ENCODE data around the gene GRIP2. TPM values are rescaled to one million over a fixed set of nuclear protein-coding genes. Genes with fewer than 3 reads are reported as not detected.

The GRIP2 gene
- polyA plus RNA-seq, 1 donor from 2014 or later, result 8.6 TPM

- H3K27ac ChIP-seq (ENCODE audit: low read length), result no peak overlapping the region
- H3K4me3 ChIP-seq (ENCODE audit: low read length), result no peak overlapping the region
- H3F3A ChIP-seq (ENCODE audit: insufficient read depth, low read length, poor library complexity, severe bottlenecking), result no peaks in the 10 kb centered on the region
- no peaks in the 10 kb centered on the region for H4K20me1 ChIP-seq (ENCODE audit: insufficient read depth)
- no peak overlapping the region for H2AFZ ChIP-seq (ENCODE audit: low read depth, low read length)
- TF ChIP-seq SMC3 (conservative IDR thresholded peaks at IDR 0.05; ENCODE audit: poor library complexity), result no peak
- TF ChIP-seq REST (IDR thresholded peaks at IDR 0.05; ENCODE audit: borderline replicate concordance), result no peak
- H3K27me3 ChIP-seq (ENCODE audit: insufficient read depth, low read depth, low read length), result no peaks in the 10 kb centered on the region
- H3K79me2 ChIP-seq (replicated peaks; ENCODE audit: insufficient read depth, low read length), result no peaks in the 10 kb centered on the region
- H3K36me3 ChIP-seq (ENCODE audit: insufficient read depth, low read length), result peaks cover 14% of the 10 kb centered on the region
- no peaks in the 10 kb centered on the region for H3K9me2 ChIP-seq (ENCODE audit: insufficient read depth, low read length)
- H3K4me2 ChIP-seq (ENCODE audit: low read length), result no peak overlapping the region
- no peaks in the 10 kb centered on the region for H3K9me3 ChIP-seq (ENCODE audit: low read length)
- H3K9ac ChIP-seq (ENCODE audit: low read length), result no peak overlapping the region
These were observed 91.1 kb downstream of the GRIP2 start for GRCh38 chr3:14448756-14449727.

GRCh38 chr3:14448063-14448462, 92.1 kb downstream of the GRIP2 start:
- no peak for TF ChIP-seq EP300 (conservative IDR thresholded peaks at IDR 0.05; ENCODE audit: poor library complexity, severe bottlenecking)
- H3K9me2 ChIP-seq (ENCODE audit: insufficient read depth, low read length), result no peaks in the 10 kb centered on the region
- no peaks in the 10 kb centered on the region for H4K20me1 ChIP-seq (ENCODE audit: insufficient read depth)
- H3K9ac ChIP-seq (ENCODE audit: low read length), result no peak overlapping the region
- H3K79me2 ChIP-seq (replicated peaks; ENCODE audit: insufficient read depth, low read length), result no peaks in the 10 kb centered on the region
- no peak overlapping the region for H2AFZ ChIP-seq (ENCODE audit: low read depth, low read length)
- peaks cover 14% of the 10 kb centered on the region for H3K36me3 ChIP-seq (ENCODE audit: insufficient read depth, low read length)
- no peak overlapping the region for H3K27ac ChIP-seq (ENCODE audit: low read length)
- H3K4me2 ChIP-seq (ENCODE audit: low read length), result no peak overlapping the region
- H3K4me3 ChIP-seq (ENCODE audit: low read length), result no peak overlapping the region
- no peaks in the 10 kb centered on the region for H3F3A ChIP-seq (ENCODE audit: insufficient read depth, low read length, poor library complexity, severe bottlenecking)
- H3K27me3 ChIP-seq (ENCODE audit: insufficient read depth, low read depth, low read length), result no peaks in the 10 kb centered on the region
- H3K9me3 ChIP-seq (ENCODE audit: low read length), result no peaks in the 10 kb centered on the region

- Histone ChIP-seq H3K4me2 (ENCODE audit: low read length) (no peak overlapping the region), H3F3A (ENCODE audit: insufficient read depth, low read length, poor library complexity, severe bottlenecking) (no peaks in the 10 kb centered on the region), H4K20me1 (ENCODE audit: insufficient read depth) (no peaks in the 10 kb centered on the region), H3K27ac (ENCODE audit: low read length) (no peak overlapping the region), H2AFZ (ENCODE audit: low read depth, low read length) (no peak overlapping the region), H3K36me3 (ENCODE audit: insufficient read depth, low read length) (peaks cover 14% of the 10 kb centered on the region), H3K9ac (ENCODE audit: low read length) (no peak overlapping the region), H3K4me3 (ENCODE audit: low read length) (no peak overlapping the region), H3K27me3 (ENCODE audit: insufficient read depth, low read depth, low read length) (no peaks in the 10 kb centered on the region), H3K9me3 (ENCODE audit: low read length) (no peaks in the 10 kb centered on the region), H3K79me2 (replicated peaks; ENCODE audit: insufficient read depth, low read length) (no peaks in the 10 kb centered on the region), H3K9me2 (ENCODE audit: insufficient read depth, low read length) (no peaks in the 10 kb centered on the region)
- no peak for TF ChIP-seq POLR2AphosphoS5 (IDR thresholded peaks at IDR 0.05)
- TF ChIP-seq CTCF (IDR thresholded peaks at IDR 0.05; ENCODE audit: poor library complexity, severe bottlenecking), result no peak
- no peak for TF ChIP-seq EP300 (conservative IDR thresholded peaks at IDR 0.05; ENCODE audit: poor library complexity, severe bottlenecking)
- no peak for TF ChIP-seq REST (IDR thresholded peaks at IDR 0.05; ENCODE audit: borderline replicate concordance)
- TF ChIP-seq SMC3 (conservative IDR thresholded peaks at IDR 0.05; ENCODE audit: poor library complexity), result no peak
- TF ChIP-seq EZH2 (IDR thresholded peaks at IDR 0.05; ENCODE audit: borderline replicate concordance, insufficient read depth, low read length, poor library complexity, severe bottlenecking), result no peak
- TF ChIP-seq TAF1 (IDR thresholded peaks at IDR 0.05; ENCODE audit: low read depth), result no peak
- TF ChIP-seq MXI1 (conservative IDR thresholded peaks at IDR 0.05; ENCODE audit: poor library complexity, severe bottlenecking), result no peak
- no peak for TF ChIP-seq RAD21 (conservative IDR thresholded peaks at IDR 0.05)
These were observed 93.1 kb downstream of the GRIP2 start for GRCh38 chr3:14446988-14447570.
